ENCODE data around the gene TWF1. TPM values are rescaled to one million over a fixed set of nuclear protein-coding genes. Genes with fewer than 3 reads are reported as not detected.

Gene TWF1
- total and polyA plus RNA-seq, 9 of the 15 experiments (the other 6 are each of a cell fraction or from before 2014, with no cell fraction given): 10.3 to 29.4 (median 23.4) TPM

GRCh38 chr12:43835656-43836474 is 29.7 kb upstream of the TWF1 start, which contains the start of gene TMEM117 (continued):
- TF ChIP-seq NR2C2 (CRISPR knock-in tag; IDR thresholded peaks at IDR 0.05) (no peak), NR2C2 (tag; IDR thresholded peaks at IDR 0.05) (no peak; the same call in 1 of the 2 replicates), ZNF408 (CRISPR knock-in tag; IDR thresholded peaks at IDR 0.05; ENCODE audit: low read depth) (no peak), SMAD3 (CRISPR knock-in tag; conservative IDR thresholded peaks at IDR 0.05) (no peak), PML (IDR thresholded peaks at IDR 0.05; ENCODE audit: low read length) (no peak), STAG1 (CRISPR knock-in tag; IDR thresholded peaks at IDR 0.05; ENCODE audit: borderline replicate concordance) (no peak; the same call in 1 of the 2 replicates), ZFP30 (CRISPR knock-in tag; IDR thresholded peaks at IDR 0.05; ENCODE audit: borderline replicate concordance) (no peak), RHOXF2B (CRISPR knock-in tag; conservative IDR thresholded peaks at IDR 0.05) (no peak), HNRNPUL1 (IDR thresholded peaks at IDR 0.05; ENCODE audit: low read length) (no peak), NFE2 (IDR thresholded peaks at IDR 0.05; ENCODE audit: low read depth) (no peak), ZKSCAN8 (CRISPR knock-in tag; IDR thresholded peaks at IDR 0.05) (no peak), ATF4 (CRISPR knock-in tag; IDR thresholded peaks at IDR 0.05) (no peak), HDAC8 (tag; IDR thresholded peaks at IDR 0.05) (no peak), ETV6 (IDR thresholded peaks at IDR 0.05; ENCODE audit: borderline replicate concordance in 1 of 2, low read depth in 2 of 2, low read length in 1 of 2) (no peak), ETV6 (CRISPR knock-in tag; IDR thresholded peaks at IDR 0.05; ENCODE audit: borderline replicate concordance) (0 out of 2 replicates have a peak, but pooled peaks have one; percentile 42), CEBPB (tag; IDR thresholded peaks at IDR 0.05) (no peak), TSC22D4 (tag; IDR thresholded peaks at IDR 0.05) (no peak), ZNF551 (CRISPR knock-in tag; IDR thresholded peaks at IDR 0.05) (no peak), ARID1B (IDR thresholded peaks at IDR 0.05) (no peak), RBM34 (IDR thresholded peaks at IDR 0.05; ENCODE audit: borderline replicate concordance, insufficient read depth, low read length) (no peak), GABPB1 (CRISPR knock-in tag; IDR thresholded peaks at IDR 0.05) (no peak), SMAD1 (IDR thresholded peaks at IDR 0.05; ENCODE audit: low read depth, low read length, partially characterized antibody) (no peak), CAMTA2 (CRISPR knock-in tag; conservative IDR thresholded peaks at IDR 0.05) (no peak), TSHZ1 (CRISPR knock-in tag; IDR thresholded peaks at IDR 0.05) (no peak)
- TF ChIP-seq, protein P1, sequence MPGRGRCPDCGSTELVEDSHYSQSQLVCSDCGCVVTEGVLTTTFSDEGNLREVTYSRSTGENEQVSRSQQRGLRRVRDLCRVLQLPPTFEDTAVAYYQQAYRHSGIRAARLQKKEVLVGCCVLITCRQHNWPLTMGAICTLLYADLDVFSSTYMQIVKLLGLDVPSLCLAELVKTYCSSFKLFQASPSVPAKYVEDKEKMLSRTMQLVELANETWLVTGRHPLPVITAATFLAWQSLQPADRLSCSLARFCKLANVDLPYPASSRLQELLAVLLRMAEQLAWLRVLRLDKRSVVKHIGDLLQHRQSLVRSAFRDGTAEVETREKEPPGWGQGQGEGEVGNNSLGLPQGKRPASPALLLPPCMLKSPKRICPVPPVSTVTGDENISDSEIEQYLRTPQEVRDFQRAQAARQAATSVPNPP (IDR thresholded peaks at IDR 0.05; ENCODE audit: borderline replicate concordance, insufficient read depth, insufficient read length): no peak
